A549 (cell line): ENCODE data around the gene EVX2. TPM values are rescaled to one million over a fixed set of nuclear protein-coding genes. Genes with fewer than 3 reads are reported as not detected.

Experiments
- ATAC-seq, 2 experiments: fragments of 200-7000 bp in 1 of 2; fragments of >200 bp in 1 of 2; cut with Nextera tagmentation in 1 of 2; cut with Tn5 transposase in 1 of 2; 3 replicates each; pipeline versions ENCODE4 v1.8.0 to v1.9.1; 2018 to 2020; ENCODE audit warnings: mild to moderate bottlenecking in 1 of 2, moderate library complexity in 1 of 2
- CTCF ChIA-PET: fragments of 300-600 bp; sonication (Branson Sonifier 250); formaldehyde crosslinking; extraction: SDS; loops from one replicate; lab custom pipeline; 2021; ENCODE audit warnings: antibody characterized with exemption, inconsistent platforms; lab: Yijun Ruan, JAX
- POLR2A ChIA-PET: fragments of 350-600 bp; formaldehyde crosslinking; extraction: SDS; loops from one replicate; lab custom pipeline; 2021; ENCODE audit warnings: antibody characterized with exemption, inconsistent platforms; lab: Yijun Ruan, JAX
- DNase-seq, 2 experiments: peaks; one replicate each; pipeline versions ENCODE4 v3.0.0 to v3.0.0-alpha.2; 2011 to 2016; ENCODE audit warnings: low read depth in 1 of 2, low spot score in 1 of 2
- FAIRE-seq: peaks from 2 replicates; lab custom pipeline; 2011; peaks lifted over from hg19 to GRCh38; lab: Jason Lieb, UNC
- H3K27ac ChIP-seq, 2 experiments: fragments of >200 bp; sonication (Bioruptor Twin); formaldehyde crosslinking; 3 replicates each; pipeline ENCODE4 v1.5.1; 2016 to 2017
- H3K4me1 ChIP-seq: fragments of >200 bp; sonication (Bioruptor Twin); formaldehyde crosslinking; 3 replicates; pipeline ENCODE4 v1.6.1; 2016
- H3K4me2 ChIP-seq: fragments of >200 bp; sonication (Bioruptor Twin); formaldehyde crosslinking; 3 replicates; pipeline ENCODE4 v1.6.1; 2016
- H3K4me3 ChIP-seq: fragments of >200 bp; sonication (Bioruptor Twin); formaldehyde crosslinking; 3 replicates; pipeline ENCODE4 v1.5.1; 2016
- H3K9me3 ChIP-seq: fragments of >200 bp; sonication (Bioruptor Twin); formaldehyde crosslinking; 3 replicates; pipeline ENCODE4 v1.6.1; 2016
- CBX8 ChIP-seq: fragments of 200-600 bp; sonication (generic); IDR thresholded peaks from 2 replicates; pipeline ENCODE4 v1.6.1; 2016
- CHD2 ChIP-seq: fragments of 150-350 bp; IDR thresholded peaks from 2 replicates; pipeline ENCODE4 v1.6.1; 2014; ENCODE audit warnings: low read length; ENCODE audit not compliant: partially characterized antibody
- EHF ChIP-seq: fragments of 250-450 bp; sonication (Bioruptor Pico); IDR thresholded peaks from 2 replicates; pipeline ENCODE4 v1.5.0; 2020; ENCODE audit warnings: mild to moderate bottlenecking
- EHMT2 ChIP-seq: fragments of 200-600 bp; sonication (generic); IDR thresholded peaks from 2 replicates; pipeline ENCODE4 v1.6.1; 2016; ENCODE audit warnings: antibody characterized with exemption, low read depth, mild to moderate bottlenecking, moderate library complexity
- ESRRA ChIP-seq: fragments of 150-350 bp; IDR thresholded peaks from 2 replicates; pipeline ENCODE4 v1.6.1; 2014; ENCODE audit warnings: mild to moderate bottlenecking, low read length, borderline replicate concordance
- FOSB ChIP-seq: fragments of 250-450 bp; sonication (Bioruptor Pico); IDR thresholded peaks from 2 replicates; pipeline ENCODE4 v1.5.0; 2020; ENCODE audit warnings: mild to moderate bottlenecking, moderate library complexity
- HEYL ChIP-seq: fragments of 250-450 bp; sonication (Bioruptor Pico); IDR thresholded peaks from 2 replicates; pipeline ENCODE4 v1.8.0; 2021; ENCODE audit warnings: mild to moderate bottlenecking, moderate library complexity
- HOXA7 ChIP-seq: fragments of 250-450 bp; sonication (Bioruptor Pico); IDR thresholded peaks from 2 replicates; pipeline ENCODE4 v1.5.0; 2020; ENCODE audit warnings: mild to moderate bottlenecking, moderate library complexity
- HOXB13 ChIP-seq: fragments of 250-450 bp; sonication (Bioruptor Pico); IDR thresholded peaks from 2 replicates; pipeline ENCODE4 v1.5.0; 2020; ENCODE audit warnings: low read depth, mild to moderate bottlenecking, moderate library complexity
- JUN ChIP-seq, 2 experiments: fragments of >200 bp; sonication (Bioruptor Twin); formaldehyde crosslinking; IDR thresholded peaks; 2 replicates in 1 of 2; 3 replicates in 1 of 2; pipeline ENCODE4 v1.6.1; 2016 to 2017
- KDM5A ChIP-seq: fragments of 200-600 bp; sonication (generic); IDR thresholded peaks from 2 replicates; pipeline ENCODE4 v1.6.1; 2016; ENCODE audit warnings: antibody characterized with exemption, mild to moderate bottlenecking
- MAZ ChIP-seq: fragments of 150-350 bp; IDR thresholded peaks from 2 replicates; pipeline ENCODE4 v1.6.1; 2014; ENCODE audit warnings: antibody characterized with exemption, low read depth, low read length, borderline replicate concordance
- NFE2L2 ChIP-seq: fragments of 150-350 bp; conservative IDR thresholded peaks from 2 replicates; pipeline ENCODE4 v1.6.1; 2014; ENCODE audit warnings: low read length
- RAD21 ChIP-seq, 2 experiments: fragments of >200 bp in 1 of 2; sonication (Bioruptor Twin) in 1 of 2; formaldehyde crosslinking in 1 of 2; IDR thresholded peaks in 1 of 2; conservative IDR thresholded peaks in 1 of 2; 2 replicates in 1 of 2; 3 replicates in 1 of 2; pipeline ENCODE4 v1.6.1; 2012 to 2018; ENCODE audit warnings: inconsistent platforms in 1 of 2
- RNF2 ChIP-seq: fragments of 200-600 bp; sonication (generic); IDR thresholded peaks from 2 replicates; pipeline ENCODE4 v1.6.1; 2016; ENCODE audit warnings: low read depth, mild to moderate bottlenecking, antibody characterized with exemption, moderate library complexity, borderline replicate concordance
- SMC3 ChIP-seq: fragments of >200 bp; sonication (Bioruptor Twin); formaldehyde crosslinking; IDR thresholded peaks from 3 replicates; pipeline ENCODE4 v1.6.1; 2018; ENCODE audit warnings: inconsistent platforms
- TFCP2L1 ChIP-seq: fragments of 250-450 bp; sonication (Bioruptor Pico); IDR thresholded peaks from 2 replicates; pipeline ENCODE4 v1.5.0; 2021; ENCODE audit warnings: mild to moderate bottlenecking
- TP53 ChIP-seq: fragments of 250-450 bp; sonication (Bioruptor Pico); IDR thresholded peaks from 2 replicates; pipeline ENCODE4 v1.5.0; 2021; ENCODE audit warnings: mild to moderate bottlenecking, moderate library complexity
- whole genome bisulfite sequencing: methylation state at CpG from one replicate; pipeline ENCODE4 v1.1.6; 2017; ENCODE audit errors: missing lambda C conversion rate; 5-methylcytosine and 5-hydroxymethylcytosine counted together
- polyA plus RNA-seq, 4 experiments: library from polyadenylated mRNA; depleted of rRNA in 3 of 4; stranded (reverse); fragments of >200 nt; fragmentation: RNase III in 1 of 4; extraction: RNeasy Plus Mini Kit Qiagen cat#74134 plus additional on column Dnase treatment in 1 of 4; gene quantifications; 2 replicates in 3 of 4; 3 replicates in 1 of 4; pipeline ENCODE4 v1.2.3, GENCODE V29; 2011 to 2017
- TF ChIP-seq, protein P1 (sequence below): fragments of >200 bp; sonication (Bioruptor Twin); formaldehyde crosslinking; IDR thresholded peaks from 3 replicates; pipeline ENCODE4 v1.6.1; 2016
- TF ChIP-seq, protein P2 (sequence below): fragments of 250-450 bp; sonication (Bioruptor Pico); IDR thresholded peaks from 2 replicates; pipeline ENCODE4 v1.5.0; 2020; ENCODE audit warnings: low read depth, mild to moderate bottlenecking, moderate library complexity
- TF ChIP-seq, protein P3 (sequence below): fragments of >200 bp; sonication (Bioruptor Twin); formaldehyde crosslinking; IDR thresholded peaks from 3 replicates; pipeline ENCODE4 v1.5.1; 2016
- TF ChIP-seq, protein P4 (sequence below): fragments of 150-350 bp; IDR thresholded peaks from 2 replicates; pipeline ENCODE4 v1.6.1; 2014; ENCODE audit warnings: low read depth, mild to moderate bottlenecking, low read length
- TF ChIP-seq, protein P5 (sequence below): IDR thresholded peaks from 2 replicates; pipeline ENCODE4 v1.6.1; 2012; ENCODE audit warnings: low read depth, borderline replicate concordance

Gene EVX2
- polyA plus RNA-seq, 2 of the 4 experiments (the other 2 are of a cell fraction) = 0.03 TPM; not detected in 1

DNA sequence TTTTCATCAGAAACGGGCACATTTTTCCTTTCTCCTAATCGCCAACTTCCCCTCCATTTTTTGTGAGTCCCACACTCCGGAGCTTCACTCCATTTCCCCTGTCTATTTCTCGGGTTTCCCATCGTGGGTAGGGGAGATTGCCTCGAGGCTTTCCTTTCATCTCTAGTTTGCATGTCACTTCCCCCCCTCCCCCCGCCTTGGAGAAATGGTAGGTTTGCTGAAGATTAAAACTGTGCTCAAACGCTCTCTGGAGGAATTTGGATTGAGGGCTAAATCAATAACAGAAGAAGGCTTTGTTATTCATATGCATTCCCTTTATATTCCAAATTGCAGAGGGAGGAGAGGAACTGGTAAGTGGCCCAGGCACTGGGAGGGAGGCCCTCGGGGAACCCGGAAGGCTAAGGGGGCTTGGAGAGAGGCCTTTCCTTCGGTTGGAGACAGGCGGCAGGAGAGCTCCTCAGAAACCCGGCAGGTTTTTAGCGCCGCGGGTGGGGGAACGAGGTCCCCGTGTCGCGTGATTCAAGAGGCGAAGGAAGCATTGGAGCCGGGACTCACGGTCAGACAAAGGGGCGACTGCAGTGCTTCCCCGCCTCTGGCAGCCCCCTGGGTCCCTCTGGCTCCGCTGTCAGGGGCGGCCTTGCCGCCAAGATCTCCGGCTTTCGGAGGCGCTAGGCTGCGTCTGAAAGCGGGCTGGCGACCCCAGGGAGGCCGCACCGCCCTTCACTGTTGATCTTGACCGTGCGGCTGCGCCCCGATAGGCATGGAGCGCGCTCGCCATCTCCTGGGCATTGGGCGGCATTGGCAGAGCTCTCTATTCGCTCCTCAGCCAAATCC, 13.4 kb upstream of the EVX2 start (continued):
- peak; percentile 86 to 94 for TF ChIP-seq RAD21 (conservative IDR thresholded peaks at IDR 0.05 in 1 of 2, IDR thresholded peaks at IDR 0.05 in 1 of 2)
- peak; percentile 79 for TF ChIP-seq SMC3
- TF ChIP-seq TFCP2L1 = no peak
- no peak for TF ChIP-seq RNF2
- TF ChIP-seq, protein P1, sequence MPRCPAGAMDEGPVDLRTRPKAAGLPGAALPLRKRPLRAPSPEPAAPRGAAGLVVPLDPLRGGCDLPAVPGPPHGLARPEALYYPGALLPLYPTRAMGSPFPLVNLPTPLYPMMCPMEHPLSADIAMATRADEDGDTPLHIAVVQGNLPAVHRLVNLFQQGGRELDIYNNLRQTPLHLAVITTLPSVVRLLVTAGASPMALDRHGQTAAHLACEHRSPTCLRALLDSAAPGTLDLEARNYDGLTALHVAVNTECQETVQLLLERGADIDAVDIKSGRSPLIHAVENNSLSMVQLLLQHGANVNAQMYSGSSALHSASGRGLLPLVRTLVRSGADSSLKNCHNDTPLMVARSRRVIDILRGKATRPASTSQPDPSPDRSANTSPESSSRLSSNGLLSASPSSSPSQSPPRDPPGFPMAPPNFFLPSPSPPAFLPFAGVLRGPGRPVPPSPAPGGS = no peak
- TF ChIP-seq NFE2L2 = no peak
- no peak for TF ChIP-seq HOXA7 (CRISPR knock-in tag)
- TF ChIP-seq HEYL (CRISPR knock-in tag) = no peak
- TF ChIP-seq TP53 (CRISPR knock-in tag) = no peak
- TF ChIP-seq JUN (IDR thresholded peaks at IDR 0.05) = peak in 1 of 2 experiments; percentile 30; a peak in 1 of 5 replicates

DNA sequence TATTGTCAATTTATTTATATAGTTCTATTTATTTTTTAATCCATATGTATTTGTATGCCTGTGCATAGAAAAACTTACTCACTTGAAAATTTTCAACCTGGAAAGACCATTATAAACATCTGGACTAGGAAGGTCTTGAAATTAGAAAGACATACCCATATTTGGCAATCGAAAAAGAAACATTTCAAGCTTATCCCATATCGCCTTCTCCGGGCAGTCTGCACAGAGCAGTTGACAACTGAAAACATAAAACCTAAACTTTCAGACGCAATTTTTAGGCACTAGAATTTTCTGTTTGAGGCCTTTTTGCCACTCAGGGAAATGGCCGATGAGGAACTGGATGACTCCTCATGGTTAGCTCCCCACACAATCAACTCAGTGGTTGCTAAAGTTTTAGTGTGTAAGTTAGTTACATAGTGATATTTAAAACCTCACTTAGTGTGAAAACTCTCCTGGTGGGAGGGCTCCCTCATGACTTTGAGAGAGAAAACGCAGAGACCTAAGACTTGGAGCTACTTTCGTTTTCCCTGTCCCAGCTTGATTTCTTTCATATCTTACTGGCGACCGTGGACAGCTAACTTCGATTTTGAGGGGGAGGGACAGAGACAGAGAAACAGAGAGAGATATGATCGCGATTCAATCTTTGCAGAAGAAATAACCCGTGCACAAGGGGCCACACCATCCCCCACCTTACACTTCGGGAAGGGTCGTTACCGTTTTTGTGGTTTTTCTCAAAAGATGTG, 12.7 kb upstream of the EVX2 start:
- H3K4me3 ChIP-seq = peak overlapping the region; percentile 55; the same call in 2 of the 3 replicates

DNA sequence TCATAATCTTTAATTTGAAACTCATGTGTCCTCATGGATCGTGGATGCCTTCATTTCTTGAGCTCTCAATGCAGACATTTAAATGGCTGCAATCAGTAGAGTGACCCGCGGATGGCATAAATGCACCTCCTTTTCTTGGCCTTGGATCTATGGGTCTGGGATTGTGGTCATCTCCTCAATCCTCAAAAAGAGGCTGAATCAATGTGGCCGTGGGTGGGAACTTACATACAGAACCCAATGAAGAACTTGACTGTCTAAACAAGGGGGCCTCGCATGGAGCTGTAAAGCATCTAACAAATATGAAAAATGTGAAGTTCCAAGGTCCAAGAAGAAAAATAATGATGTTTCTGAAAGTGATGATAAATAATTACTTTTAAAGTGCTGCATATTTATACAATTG, 11.7 kb upstream of the EVX2 start:
- Histone ChIP-seq H3K4me2 (no peak overlapping the region), H3K4me3 (no peak overlapping the region)
- no peak for ATAC-seq
- TF ChIP-seq EHF (CRISPR knock-in tag) = no peak
- TF ChIP-seq ESRRA = no peak
- TF ChIP-seq MAZ = no peak
- TF ChIP-seq SMC3 = no peak
- TF ChIP-seq, all 56 proteins: peak for 0
- Histone ChIP-seq H3K9me3 (no peaks in the 10 kb centered on the region), H3K27ac (no peak overlapping the region), H3K4me1 (peaks cover 7% of the 10 kb centered on the region; the same call in 2 of the 3 replicates)
- ChIA-PET POLR2A (no interaction called here), CTCF (interaction anchor here (1.2 to 4.5 kb wide), 7 partner anchors 8 to 844 kb away, joined by 3 to 57 read pairs (median 9); partner anchors contain the start of gene EVX2)
- FAIRE-seq = no peak
- no peak for DNase-seq
- WGBS = 68% methylated on average over 5 of the region's 5 CpGs

More for the DNA sequence above, 12.7 kb upstream of the EVX2 start:
- POLR2A ChIA-PET = interaction anchor here (1.1 kb wide), 1 partner anchor 11 kb away, joined by 3 read pairs; no protein-coding TSS in a partner anchor
- Histone ChIP-seq H3K4me2 (peak overlapping the region; percentile 84), H3K27ac (no peak overlapping the region), H3K9me3 (no peaks in the 10 kb centered on the region), H3K4me1 (peaks cover 7% of the 10 kb centered on the region; the same call in 2 of the 3 replicates)
- CTCF ChIA-PET = interaction anchor here (0.6 to 4.5 kb wide), 28 partner anchors 8 to 1441 kb away, joined by 3 to 57 read pairs (median 4); partner anchors contain the start of genes EVX2 and HOXD11
- no peak for FAIRE-seq
- no peak for ATAC-seq
- DNase-seq = no peak
- WGBS = 68% methylated on average over 16 of the region's 16 CpGs
- 0 out of 2 replicates have a peak, but pooled peaks have one; percentile 50 for TF ChIP-seq CBX8
- TF ChIP-seq HOXB13 (CRISPR knock-in tag) = no peak
- TF ChIP-seq RNF2 = peak; percentile 69; the same call in 1 of the 2 replicates

DNA sequence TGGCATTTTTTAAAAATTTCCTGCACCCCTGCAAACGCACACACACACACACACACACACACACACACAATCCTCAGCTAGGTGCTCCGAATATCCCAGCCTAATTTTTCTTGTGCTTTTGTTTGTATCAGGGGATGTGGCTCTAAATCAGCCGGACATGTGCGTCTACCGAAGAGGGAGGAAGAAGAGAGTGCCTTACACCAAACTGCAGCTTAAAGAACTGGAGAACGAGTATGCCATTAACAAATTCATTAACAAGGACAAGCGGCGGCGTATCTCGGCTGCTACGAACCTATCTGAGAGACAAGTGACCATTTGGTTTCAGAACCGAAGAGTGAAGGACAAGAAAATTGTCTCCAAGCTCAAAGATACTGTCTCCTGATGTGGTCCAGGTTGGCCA, 10.6 kb upstream of the EVX2 start:
- FAIRE-seq (no peak), DNase-seq (no peak), ATAC-seq (no peak)
- WGBS = 76% methylated on average over 12 of the region's 12 CpGs
- Histone ChIP-seq H3K4me2 (no peak overlapping the region), H3K4me3 (no peak overlapping the region), H3K9me3 (no peaks in the 10 kb centered on the region), H3K27ac (no peak overlapping the region), H3K4me1 (peaks cover 7% of the 10 kb centered on the region; the same call in 2 of the 3 replicates)
- ChIA-PET CTCF (interaction anchor here (0.6 to 4.2 kb wide), 7 partner anchors 9 to 727 kb away, joined by 3 to 48 read pairs (median 3); no protein-coding TSS in a partner anchor), POLR2A (no interaction called here)
- TF ChIP-seq FOSB (CRISPR knock-in tag) = no peak
- TF ChIP-seq CHD2 = no peak
- TF ChIP-seq ESRRA = no peak
- TF ChIP-seq, protein P2, sequence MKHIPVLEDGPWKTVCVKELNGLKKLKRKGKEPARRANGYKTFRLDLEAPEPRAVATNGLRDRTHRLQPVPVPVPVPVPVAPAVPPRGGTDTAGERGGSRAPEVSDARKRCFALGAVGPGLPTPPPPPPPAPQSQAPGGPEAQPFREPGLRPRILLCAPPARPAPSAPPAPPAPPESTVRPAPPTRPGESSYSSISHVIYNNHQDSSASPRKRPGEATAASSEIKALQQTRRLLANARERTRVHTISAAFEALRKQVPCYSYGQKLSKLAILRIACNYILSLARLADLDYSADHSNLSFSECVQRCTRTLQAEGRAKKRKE (CRISPR knock-in tag) = no peak
- TF ChIP-seq, protein P3, sequence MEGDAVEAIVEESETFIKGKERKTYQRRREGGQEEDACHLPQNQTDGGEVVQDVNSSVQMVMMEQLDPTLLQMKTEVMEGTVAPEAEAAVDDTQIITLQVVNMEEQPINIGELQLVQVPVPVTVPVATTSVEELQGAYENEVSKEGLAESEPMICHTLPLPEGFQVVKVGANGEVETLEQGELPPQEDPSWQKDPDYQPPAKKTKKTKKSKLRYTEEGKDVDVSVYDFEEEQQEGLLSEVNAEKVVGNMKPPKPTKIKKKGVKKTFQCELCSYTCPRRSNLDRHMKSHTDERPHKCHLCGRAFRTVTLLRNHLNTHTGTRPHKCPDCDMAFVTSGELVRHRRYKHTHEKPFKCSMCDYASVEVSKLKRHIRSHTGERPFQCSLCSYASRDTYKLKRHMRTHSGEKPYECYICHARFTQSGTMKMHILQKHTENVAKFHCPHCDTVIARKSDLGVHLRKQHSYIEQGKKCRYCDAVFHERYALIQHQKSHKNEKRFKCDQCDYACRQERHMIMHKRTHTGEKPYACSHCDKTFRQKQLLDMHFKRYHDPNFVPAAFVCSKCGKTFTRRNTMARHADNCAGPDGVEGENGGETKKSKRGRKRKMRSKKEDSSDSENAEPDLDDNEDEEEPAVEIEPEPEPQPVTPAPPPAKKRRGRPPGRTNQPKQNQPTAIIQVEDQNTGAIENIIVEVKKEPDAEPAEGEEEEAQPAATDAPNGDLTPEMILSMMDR = no peak
- TF ChIP-seq KDM5A = no peak
- TF ChIP-seq, protein P4, sequence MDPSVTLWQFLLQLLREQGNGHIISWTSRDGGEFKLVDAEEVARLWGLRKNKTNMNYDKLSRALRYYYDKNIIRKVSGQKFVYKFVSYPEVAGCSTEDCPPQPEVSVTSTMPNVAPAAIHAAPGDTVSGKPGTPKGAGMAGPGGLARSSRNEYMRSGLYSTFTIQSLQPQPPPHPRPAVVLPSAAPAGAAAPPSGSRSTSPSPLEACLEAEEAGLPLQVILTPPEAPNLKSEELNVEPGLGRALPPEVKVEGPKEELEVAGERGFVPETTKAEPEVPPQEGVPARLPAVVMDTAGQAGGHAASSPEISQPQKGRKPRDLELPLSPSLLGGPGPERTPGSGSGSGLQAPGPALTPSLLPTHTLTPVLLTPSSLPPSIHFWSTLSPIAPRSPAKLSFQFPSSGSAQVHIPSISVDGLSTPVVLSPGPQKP = no peak
- TF ChIP-seq EHMT2 = no peak
- TF ChIP-seq EHF (CRISPR knock-in tag) = no peak
- TF ChIP-seq, protein P5, sequence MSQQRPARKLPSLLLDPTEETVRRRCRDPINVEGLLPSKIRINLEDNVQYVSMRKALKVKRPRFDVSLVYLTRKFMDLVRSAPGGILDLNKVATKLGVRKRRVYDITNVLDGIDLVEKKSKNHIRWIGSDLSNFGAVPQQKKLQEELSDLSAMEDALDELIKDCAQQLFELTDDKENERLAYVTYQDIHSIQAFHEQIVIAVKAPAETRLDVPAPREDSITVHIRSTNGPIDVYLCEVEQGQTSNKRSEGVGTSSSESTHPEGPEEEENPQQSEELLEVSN = no peak
